HG03103 (cell line): ENCODE data around the gene REPS1.

Source experiments
- ATAC-seq: cut with Tn5 transposase; IDR thresholded peaks from one replicate; pipeline ENCODE4 v1.9.1; 2021; ENCODE audit warnings: low read depth; ENCODE audit not compliant: unreplicated experiment

The REPS1 gene

GRCh38 chr6:138972226-138972665 lies 15.8 kb downstream of the REPS1 start:
- no peak for ATAC-seq

- ATAC-seq: no peak
Measured at GRCh38 chr6:138971601-138972000, 16.5 kb downstream of the REPS1 start.

- no peak for ATAC-seq
Measured at GRCh38 chr6:138970856-138971425, 17.1 kb downstream of the REPS1 start.

- ATAC-seq: no peak
Measured at GRCh38 chr6:138970159-138970558, 17.9 kb downstream of the REPS1 start.

- ATAC-seq: no peak
Measured at GRCh38 chr6:138966870-138967269, 21.2 kb downstream of the REPS1 start.

DNA sequence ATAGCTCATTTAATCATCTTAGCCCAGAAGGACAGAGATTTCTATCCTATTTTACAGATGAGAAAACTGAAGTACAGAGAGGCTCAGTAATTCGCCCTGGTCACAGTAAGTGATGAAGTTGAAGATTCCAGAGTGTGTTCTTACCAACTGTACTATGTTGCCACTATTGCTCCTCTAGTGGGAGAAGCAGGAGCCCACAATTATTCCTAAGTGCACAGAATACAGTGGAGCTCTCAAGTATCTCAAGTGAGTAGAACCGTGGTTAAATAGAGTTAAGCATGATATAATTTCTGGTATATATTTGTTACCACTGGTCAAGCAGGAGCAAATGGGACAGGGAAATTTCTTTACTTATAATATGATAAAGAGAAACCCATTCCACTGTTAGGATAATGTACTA lies 22.1 kb downstream of the REPS1 start:
- no peak for ATAC-seq

DNA sequence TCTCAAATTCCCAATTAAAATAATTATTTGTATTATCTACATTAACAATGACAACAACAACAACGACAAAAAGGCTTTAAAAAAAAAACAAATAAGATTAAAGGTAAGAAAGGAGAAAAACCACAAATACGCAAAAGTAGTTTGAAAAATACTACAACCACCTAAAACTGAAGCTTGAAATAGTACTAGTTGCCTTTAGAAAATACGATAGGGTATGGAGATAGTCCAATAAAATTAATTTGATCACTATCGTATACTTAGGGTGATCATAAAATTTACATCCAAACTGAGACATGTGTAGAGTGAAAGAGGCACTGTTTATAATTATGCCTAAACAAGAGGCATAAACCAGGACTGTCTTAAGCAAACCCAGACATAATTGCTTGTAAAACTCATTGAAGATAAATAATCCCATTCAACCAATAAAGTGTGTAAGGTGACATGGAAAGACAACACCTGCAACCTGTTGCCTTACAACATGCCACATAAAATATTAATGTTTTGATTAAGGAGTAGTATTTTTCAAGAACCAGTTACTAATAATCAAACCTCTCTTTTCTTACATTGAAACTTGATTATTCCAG lies 22.7 kb downstream of the REPS1 start:
- no peak for ATAC-seq

GRCh38 chr6:138964012-138964411 lies 24.0 kb downstream of the REPS1 start:
- no peak for ATAC-seq

DNA sequence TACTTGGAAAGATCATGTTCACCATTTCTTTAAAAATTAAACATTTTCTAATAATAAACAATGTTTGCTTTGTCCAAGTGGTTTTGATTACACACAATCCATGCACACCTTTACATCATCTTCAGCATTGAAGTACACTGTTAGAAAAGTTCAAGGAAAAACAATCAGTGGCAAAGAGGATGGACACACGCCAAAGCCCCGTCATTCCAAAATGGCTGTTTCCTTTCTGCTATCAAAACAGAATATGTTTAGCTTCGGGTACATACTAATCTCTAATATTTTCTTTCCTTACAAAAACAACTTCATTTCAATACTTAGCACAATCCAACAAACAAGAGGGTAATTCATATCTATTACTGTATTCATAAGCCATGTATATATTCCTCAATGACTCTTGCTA lies 24.5 kb downstream of the REPS1 start:
- no peak for ATAC-seq

- ATAC-seq: no peak
Measured at GRCh38 chr6:138963119-138963518, 24.9 kb downstream of the REPS1 start.

DNA sequence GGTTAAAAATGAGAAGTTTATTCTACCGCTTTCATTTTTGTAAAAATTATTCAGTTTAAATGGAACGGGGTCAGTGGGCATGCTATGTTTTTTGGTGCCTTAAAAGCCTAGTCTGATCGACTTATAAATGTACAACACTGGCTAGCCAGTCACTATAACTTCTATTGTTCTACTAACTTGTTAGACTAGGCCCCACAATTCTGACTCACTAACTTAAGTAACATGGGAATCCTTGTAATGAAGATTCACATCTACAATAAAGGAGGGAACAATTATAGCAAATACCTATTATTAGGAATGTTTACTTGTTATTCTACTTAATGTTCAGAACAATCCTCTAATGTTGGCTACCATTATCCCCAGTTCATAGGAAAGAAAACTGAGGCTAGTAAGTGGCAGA lies 28.5 kb downstream of the REPS1 start:
- ATAC-seq: no peak

GRCh38 chr6:138958595-138958994 lies 29.5 kb downstream of the REPS1 start:
- ATAC-seq: no peak

GRCh38 chr6:138957903-138958302 lies 30.1 kb downstream of the REPS1 start:
- no peak for ATAC-seq

DNA sequence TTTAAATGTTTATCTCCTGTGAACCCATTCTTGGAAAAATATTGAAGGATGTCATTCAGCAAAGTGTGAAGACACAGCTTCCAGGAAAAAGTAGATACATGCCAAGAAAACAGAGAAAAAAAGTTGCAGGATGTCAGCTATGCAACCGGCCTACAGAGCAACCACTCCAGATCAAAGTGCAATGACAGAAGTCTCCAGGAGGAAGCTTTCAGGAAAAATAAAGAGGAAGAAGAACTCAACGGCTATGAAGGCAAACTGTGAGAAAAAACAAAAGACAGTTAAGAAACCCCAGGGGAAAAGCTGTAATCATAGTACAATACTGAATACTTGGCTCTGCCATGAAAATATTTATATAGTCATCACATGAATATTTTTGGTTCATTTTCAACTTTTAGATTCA lies 30.6 kb downstream of the REPS1 start:
- no peak for ATAC-seq

- ATAC-seq: no peak
Measured at GRCh38 chr6:138956244-138956924, 31.7 kb downstream of the REPS1 start.

GRCh38 chr6:138955262-138955661 lies 32.8 kb downstream of the REPS1 start:
- no peak for ATAC-seq

- no peak for ATAC-seq
Measured at GRCh38 chr6:138953451-138953850, 34.6 kb downstream of the REPS1 start.

DNA sequence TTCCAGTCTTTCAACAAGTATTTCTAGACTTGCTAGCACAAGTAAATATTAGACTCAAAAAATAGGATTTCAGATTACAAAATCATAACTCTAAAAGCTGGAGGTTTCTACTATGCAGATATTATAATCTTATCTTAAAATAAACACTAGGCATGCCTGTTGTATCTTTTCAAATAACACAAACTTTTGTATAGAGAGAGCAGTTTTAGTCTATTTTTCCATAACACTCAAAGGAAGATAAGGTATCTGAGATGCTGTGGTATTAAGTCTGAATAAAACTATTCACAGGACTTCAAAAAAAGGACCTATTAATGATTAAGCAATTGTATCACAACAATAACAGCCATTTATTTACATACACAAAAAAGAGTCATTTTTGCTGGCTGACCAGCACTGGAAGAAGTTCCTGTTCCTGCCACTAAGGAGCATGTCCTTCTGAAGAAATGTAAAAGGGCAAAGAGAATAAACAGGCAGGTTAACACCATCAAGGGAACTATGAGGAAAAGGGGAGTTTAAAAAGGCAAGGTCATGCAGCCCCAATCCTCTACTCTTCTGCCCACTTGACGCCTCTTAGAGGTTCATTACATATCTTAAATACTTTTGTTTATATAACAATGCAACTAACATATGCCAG lies 39.4 kb downstream of the REPS1 start:
- ATAC-seq: no peak

- ATAC-seq: no peak
Measured at GRCh38 chr6:138948004-138948403, 40.0 kb downstream of the REPS1 start.

DNA sequence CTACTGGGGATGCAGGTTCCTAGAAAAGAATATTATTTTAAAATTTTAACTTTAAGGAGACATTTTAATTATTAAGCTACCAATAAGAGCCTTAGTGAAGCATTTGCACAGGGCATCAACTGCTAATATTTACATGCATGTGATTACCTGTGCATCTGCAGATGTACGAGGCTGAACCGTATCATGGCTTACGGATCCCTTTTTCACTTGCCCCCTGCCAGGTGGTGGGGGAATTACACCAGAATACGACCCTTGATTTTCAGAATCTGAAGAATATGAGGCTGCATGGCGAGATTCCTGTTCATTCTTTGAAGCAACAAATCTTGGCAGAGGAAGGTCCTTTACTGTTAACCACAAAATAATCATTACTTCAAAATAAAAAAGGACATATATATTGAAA lies 42.7 kb downstream of the REPS1 start:
- no peak for ATAC-seq

GRCh38 chr6:138944412-138944811 lies 43.6 kb downstream of the REPS1 start:
- no peak for ATAC-seq
